Lower leg skin (tissue), 4 donors: ENCODE results near the gene RLN3. TPM values are rescaled to one million over a fixed set of nuclear protein-coding genes. Genes with fewer than 3 reads are reported as not detected.
A peak's percentile ranks its signal among the peaks of the same experiment; 100 is the strongest.
"Not testable (repeated sequence)": the region's sequence is repeated elsewhere in the genome, so short reads cannot be mapped to it uniquely, and the experiment has no call there.

Experiments used
- DNase-seq, 2 donors: peaks; one replicate each; pipeline ENCODE4 v3.0.0-alpha.2; 2019; ENCODE audit warnings: low spot score in 2 of 2
- H3K4me3 ChIP-seq: fragments of 200-600 bp; sonication (generic); 2 replicates; pipeline ENCODE4 v1.5.1; 2017; ENCODE audit warnings: mild to moderate bottlenecking, low read depth; ENCODE audit not compliant: poor library complexity, severe bottlenecking
- POLR2A ChIP-seq, 2 donors: fragments of 450-650 bp; IDR thresholded peaks; one replicate each; pipeline ENCODE4 v1.6.1; 2016 to 2017; ENCODE audit warnings: antibody characterized with exemption in 2 of 2, mild to moderate bottlenecking in 1 of 2, moderate library complexity in 1 of 2
- WGBS, 2 donors: methylation state at CpG; one replicate each; pipeline ENCODE4 v1.1.5; 2018; 5-methylcytosine and 5-hydroxymethylcytosine counted together
- intact Hi-C: fragments of 100-400 bp; cut with DNase I; formaldehyde crosslinking; loops from one replicate; pipeline ENCODE4 v1.15.0; 2023; ENCODE audit warnings: low total_unique reads
- total RNA-seq, 4 donors: library from RNA; depleted of rRNA; stranded (reverse); fragments of >200 nt; gene quantifications; one replicate each; pipeline ENCODE4 v1.1.0, GENCODE V29; 2016
- TF ChIP-seq, protein P1 (sequence below), 3 donors: fragments of 450-650 bp; IDR thresholded peaks; one replicate each; pipeline ENCODE4 v1.5.1; 2016; ENCODE audit warnings: antibody characterized with exemption in 3 of 3, mild to moderate bottlenecking in 3 of 3, moderate library complexity in 2 of 3

Gene RLN3
- total RNA-seq, 4 donors from 2014 or later, result not detected

DNA sequence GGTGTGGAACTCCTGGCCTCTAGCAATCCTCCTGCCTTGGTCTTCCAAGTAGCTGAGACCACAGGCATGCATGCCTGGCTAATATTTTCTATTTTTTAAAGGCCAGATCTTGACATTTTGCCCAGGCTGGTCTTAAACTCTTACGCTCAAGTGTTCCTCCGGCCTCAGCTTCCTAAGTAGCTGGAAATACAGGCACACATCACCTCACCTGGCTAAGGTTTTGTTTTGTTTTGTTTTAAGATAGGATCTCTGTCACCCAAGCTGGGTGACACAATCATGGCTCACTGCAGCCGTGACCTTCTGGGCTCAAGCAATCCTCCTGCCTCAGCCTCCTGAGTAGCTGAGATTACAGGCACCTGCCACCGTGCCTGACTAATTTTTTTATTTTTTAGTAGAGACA is 5.5 kb upstream of the RLN3 start:
- TF ChIP-seq, protein P1, sequence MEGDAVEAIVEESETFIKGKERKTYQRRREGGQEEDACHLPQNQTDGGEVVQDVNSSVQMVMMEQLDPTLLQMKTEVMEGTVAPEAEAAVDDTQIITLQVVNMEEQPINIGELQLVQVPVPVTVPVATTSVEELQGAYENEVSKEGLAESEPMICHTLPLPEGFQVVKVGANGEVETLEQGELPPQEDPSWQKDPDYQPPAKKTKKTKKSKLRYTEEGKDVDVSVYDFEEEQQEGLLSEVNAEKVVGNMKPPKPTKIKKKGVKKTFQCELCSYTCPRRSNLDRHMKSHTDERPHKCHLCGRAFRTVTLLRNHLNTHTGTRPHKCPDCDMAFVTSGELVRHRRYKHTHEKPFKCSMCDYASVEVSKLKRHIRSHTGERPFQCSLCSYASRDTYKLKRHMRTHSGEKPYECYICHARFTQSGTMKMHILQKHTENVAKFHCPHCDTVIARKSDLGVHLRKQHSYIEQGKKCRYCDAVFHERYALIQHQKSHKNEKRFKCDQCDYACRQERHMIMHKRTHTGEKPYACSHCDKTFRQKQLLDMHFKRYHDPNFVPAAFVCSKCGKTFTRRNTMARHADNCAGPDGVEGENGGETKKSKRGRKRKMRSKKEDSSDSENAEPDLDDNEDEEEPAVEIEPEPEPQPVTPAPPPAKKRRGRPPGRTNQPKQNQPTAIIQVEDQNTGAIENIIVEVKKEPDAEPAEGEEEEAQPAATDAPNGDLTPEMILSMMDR (IDR thresholded peaks at IDR 0.05), result no peak
- no peak for TF ChIP-seq POLR2A (IDR thresholded peaks at IDR 0.05)
- intact Hi-C loops, result no loop called here
- WGBS, 2 donors, result 83 to 87% methylated on average over 4 of the region's 4 CpGs
- H3K4me3 ChIP-seq, result no peak overlapping the region
- no peak for DNase-seq

DNA sequence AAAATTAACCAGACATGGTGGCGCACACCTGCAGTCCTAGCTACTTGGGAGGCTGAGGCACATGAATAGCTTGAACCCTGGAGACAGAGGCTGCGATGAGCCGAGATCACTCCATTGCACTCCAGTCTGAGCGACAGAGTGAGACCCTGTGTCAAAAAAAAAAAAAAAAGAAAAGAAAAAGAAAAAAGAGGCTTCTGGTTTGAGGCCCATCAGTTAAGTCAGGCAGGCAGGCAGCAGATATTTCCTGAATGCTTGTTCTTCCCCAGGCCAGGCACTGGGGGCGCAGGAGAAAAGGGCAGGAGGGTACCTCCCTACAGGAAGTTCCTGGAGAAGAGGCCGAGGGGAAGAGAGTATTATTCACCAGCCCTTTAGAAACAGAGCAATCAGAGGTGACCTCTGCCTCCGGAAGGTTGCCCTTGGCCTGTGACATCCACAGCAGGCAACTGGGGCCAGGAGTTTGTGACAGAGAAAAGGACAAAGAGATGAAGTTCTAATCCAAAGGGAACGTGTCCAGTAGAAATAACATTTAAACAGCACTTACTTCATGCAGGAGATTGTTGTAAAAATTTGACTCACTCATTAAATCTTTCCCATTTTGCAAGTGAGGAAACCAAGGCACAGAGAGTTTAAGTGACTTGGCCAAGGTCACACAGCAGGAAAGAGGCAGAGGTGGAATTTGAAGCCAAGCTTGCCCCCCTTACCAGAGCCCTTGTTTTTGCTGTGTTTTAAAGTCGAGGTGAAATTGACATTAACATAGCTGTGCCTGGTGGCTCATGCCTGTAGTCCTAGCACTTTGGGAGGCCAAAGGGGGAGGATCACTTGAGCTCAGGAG is 4.3 kb upstream of the RLN3 start:
- intact Hi-C loops, result no loop called here
- no peak for TF ChIP-seq POLR2A (IDR thresholded peaks at IDR 0.05)
- TF ChIP-seq, protein P1 (IDR thresholded peaks at IDR 0.05), result no peak
- no peak overlapping the region for H3K4me3 ChIP-seq
- 60 to 62% methylated on average over 9 of the region's 9 CpGs for WGBS, 2 donors
- no peak for DNase-seq

DNA sequence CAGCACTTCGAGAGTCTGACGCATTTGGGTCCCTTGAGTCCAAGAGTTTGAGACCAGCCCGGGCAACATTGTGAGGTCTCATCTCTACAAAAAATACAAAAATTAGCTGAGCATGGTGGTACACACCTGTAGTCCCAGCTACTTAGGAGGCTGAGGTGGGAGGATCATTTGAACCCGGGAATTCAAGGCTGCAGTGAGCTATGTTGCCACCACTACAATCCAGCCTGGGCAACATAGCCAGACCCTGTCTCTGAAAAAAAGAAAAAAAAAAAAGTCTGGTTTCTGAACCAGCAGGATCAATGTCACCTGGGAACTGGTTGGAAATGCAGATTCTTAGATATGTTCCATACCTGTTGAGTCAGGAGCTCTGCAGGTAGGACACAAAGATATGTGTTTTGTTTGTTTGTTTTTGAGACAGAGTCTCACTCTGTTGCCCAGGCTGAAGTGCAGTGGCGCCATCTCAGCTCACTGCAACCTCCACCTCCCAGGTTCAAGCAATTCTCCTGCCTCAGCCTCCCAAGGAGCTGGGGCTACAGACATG is 1.2 kb upstream of the RLN3 start:
- 88 to 89% methylated on average over 5 of the region's 5 CpGs for WGBS, 2 donors
- H3K4me3 ChIP-seq, DNase-seq, intact Hi-C loops: not testable (repeated sequence)

DNA sequence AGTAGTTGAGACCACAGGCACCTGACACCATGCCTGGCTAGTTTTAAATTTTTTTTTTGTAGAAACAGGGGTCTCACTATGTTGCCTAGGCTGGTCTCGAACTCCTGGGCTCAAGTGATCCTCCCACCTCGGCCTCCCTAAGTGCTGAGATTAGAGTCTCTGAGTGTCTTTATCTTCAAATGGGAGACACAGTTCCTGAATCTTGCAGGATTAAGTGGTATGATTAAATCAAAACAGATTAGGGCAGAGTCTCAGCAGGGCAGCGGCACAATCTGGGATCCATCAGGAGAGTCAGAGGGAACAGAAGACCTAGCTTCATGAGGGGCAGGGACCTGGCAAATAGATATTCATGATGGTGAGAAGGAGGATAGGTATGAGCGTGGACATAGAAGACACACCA is 953 bp downstream of the RLN3 start:
- no peak overlapping the region for H3K4me3 ChIP-seq
- intact Hi-C loops, result no loop called here
- DNase-seq, result no peak
- TF ChIP-seq, protein P1 (IDR thresholded peaks at IDR 0.05), result no peak
- TF ChIP-seq POLR2A (IDR thresholded peaks at IDR 0.05), result no peak
- 64 to 67% methylated on average over 4 of the region's 4 CpGs for WGBS, 2 donors

DNA sequence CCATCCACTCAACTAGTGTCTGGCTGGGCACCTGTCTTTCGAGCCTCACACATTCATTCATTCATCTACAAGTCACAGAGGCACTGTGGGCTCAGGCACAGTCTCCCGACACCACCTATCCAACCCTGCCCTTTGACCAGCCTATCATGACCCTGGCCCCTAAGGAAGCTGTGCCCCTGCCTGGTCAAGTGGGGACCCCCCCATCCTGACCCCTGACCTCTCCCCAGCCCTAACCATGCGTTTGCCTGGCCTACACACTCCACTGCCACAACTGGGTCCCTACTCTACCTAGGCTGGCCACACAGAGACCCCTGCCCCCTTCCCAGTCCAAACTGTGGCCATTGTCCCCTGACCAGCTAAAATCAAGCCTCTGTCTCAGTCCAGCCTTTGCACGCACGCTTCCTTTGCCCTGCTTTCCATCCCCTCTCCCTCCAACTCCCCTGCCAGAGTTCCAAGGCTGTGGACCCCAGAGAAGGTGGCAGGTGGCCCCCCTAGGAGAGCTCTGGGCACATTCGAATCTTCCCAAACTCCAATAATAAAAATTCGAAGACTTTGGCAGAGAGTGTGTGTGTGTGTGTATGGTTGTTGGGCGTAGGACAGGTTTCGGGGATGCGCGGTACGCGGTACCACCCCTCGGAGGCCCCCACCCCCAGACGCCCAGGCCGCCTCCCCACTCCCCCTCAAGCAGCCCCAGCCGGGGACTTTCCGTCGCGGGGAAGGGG is 3.2 kb downstream of the RLN3 start:
- WGBS, 2 donors, result 31 to 40% methylated on average over 9 to 17 of the region's 20 CpGs
- intact Hi-C loops, result no loop called here
- no peak for TF ChIP-seq POLR2A (IDR thresholded peaks at IDR 0.05)
- TF ChIP-seq, protein P1 (IDR thresholded peaks at IDR 0.05), result no peak
- no peak for DNase-seq
- peak overlapping the region; percentile 40 for H3K4me3 ChIP-seq
